Nephron (organoid): ENCODE measurements around the gene COPA.

ENCODE experiments used
- H3K27ac Mint-ChIP-seq, 3 experiments: 2 replicates each; pipeline ENCODE4 v1.8.0; 2020; ENCODE audit warnings: mixed read lengths in 3 of 3, mild to moderate bottlenecking in 2 of 3, moderate library complexity in 1 of 3
- H3K27me3 Mint-ChIP-seq: 2 replicates; pipeline ENCODE4 v1.8.0; 2021; ENCODE audit warnings: low read depth, mild to moderate bottlenecking, moderate library complexity, mixed read lengths
- H3K36me3 Mint-ChIP-seq: 2 replicates; pipeline ENCODE4 v1.8.0; 2020; ENCODE audit warnings: low read depth, mixed read lengths
- H3K4me1 Mint-ChIP-seq: 2 replicates; pipeline ENCODE4 v1.8.0; 2020; ENCODE audit warnings: mixed read lengths
- H3K4me3 Mint-ChIP-seq, 3 experiments: 2 replicates each; pipeline ENCODE4 v1.8.0; 2020; ENCODE audit warnings: mild to moderate bottlenecking in 3 of 3, mixed read lengths in 3 of 3, moderate library complexity in 2 of 3
- H3K9me3 Mint-ChIP-seq: 2 replicates; pipeline ENCODE4 v1.8.0; 2020; ENCODE audit warnings: mixed read lengths
- CTCF ChIP-seq, 3 experiments: fragments of 200-600 bp; sonication (generic); IDR thresholded peaks; one replicate each; pipeline ENCODE4 v1.5.0; 2021; ENCODE audit warnings: antibody characterized with exemption in 3 of 3; ENCODE audit not compliant: unreplicated experiment in 3 of 3

Gene COPA

GRCh38 chr1:160284220-160284781 lies 58.7 kb downstream of the COPA start:
- no peaks in the 10 kb centered on the region for H3K9me3 Mint-ChIP-seq
- H3K27ac Mint-ChIP-seq = peak overlapping the region; percentile 91 to 99 (median 99)
- H3K4me3 Mint-ChIP-seq = peak overlapping the region; percentile 98 to 99 (median 99)
- no peak for TF ChIP-seq CTCF (IDR thresholded peaks at IDR 0.05; ENCODE audit: unreplicated experiment in 3 of 3)
- peaks cover 43% of the 10 kb centered on the region for H3K36me3 Mint-ChIP-seq
- no peaks in the 10 kb centered on the region for H3K27me3 Mint-ChIP-seq
- peaks cover 24% of the 10 kb centered on the region for H3K4me1 Mint-ChIP-seq

GRCh38 chr1:160282807-160283206 lies 60.2 kb downstream of the COPA start:
- no peak for TF ChIP-seq CTCF (IDR thresholded peaks at IDR 0.05; ENCODE audit: unreplicated experiment in 3 of 3)
- peaks cover 24% of the 10 kb centered on the region for H3K4me1 Mint-ChIP-seq
- H3K9me3 Mint-ChIP-seq = no peaks in the 10 kb centered on the region
- H3K27me3 Mint-ChIP-seq = no peaks in the 10 kb centered on the region
- peak overlapping the region in 1 of 3 experiments; percentile 99 for H3K4me3 Mint-ChIP-seq
- peaks cover 44% of the 10 kb centered on the region for H3K36me3 Mint-ChIP-seq
- no peak overlapping the region for H3K27ac Mint-ChIP-seq

- Mint-ChIP-seq H3K4me1 (no peaks in the 10 kb centered on the region), H3K4me3 (no peak overlapping the region), H3K27ac (no peak overlapping the region), H3K9me3 (no peaks in the 10 kb centered on the region), H3K36me3 (peaks cover 53% of the 10 kb centered on the region), H3K27me3 (no peaks in the 10 kb centered on the region)
- TF ChIP-seq CTCF (IDR thresholded peaks at IDR 0.05; ENCODE audit: unreplicated experiment in 3 of 3) = no peak
Observed at GRCh38 chr1:160277987-160278386, 65.1 kb downstream of the COPA start.

GRCh38 chr1:160277330-160277729 lies 65.7 kb downstream of the COPA start:
- no peaks in the 10 kb centered on the region for H3K27me3 Mint-ChIP-seq
- no peak overlapping the region for H3K27ac Mint-ChIP-seq
- no peak for TF ChIP-seq CTCF (IDR thresholded peaks at IDR 0.05; ENCODE audit: unreplicated experiment in 3 of 3)
- no peak overlapping the region for H3K4me3 Mint-ChIP-seq
- peaks cover 48% of the 10 kb centered on the region for H3K36me3 Mint-ChIP-seq
- no peaks in the 10 kb centered on the region for H3K4me1 Mint-ChIP-seq
- no peaks in the 10 kb centered on the region for H3K9me3 Mint-ChIP-seq

GRCh38 chr1:160271025-160271424 lies 72.0 kb downstream of the COPA start:
- no peak overlapping the region for H3K27ac Mint-ChIP-seq
- TF ChIP-seq CTCF (IDR thresholded peaks at IDR 0.05; ENCODE audit: unreplicated experiment in 3 of 3) = no peak

GRCh38 chr1:160267284-160267991 lies 75.6 kb downstream of the COPA start:
- Mint-ChIP-seq H3K4me3 (no peak overlapping the region), H3K4me1 (no peaks in the 10 kb centered on the region), H3K36me3 (no peaks in the 10 kb centered on the region), H3K27ac (no peak overlapping the region), H3K9me3 (no peaks in the 10 kb centered on the region), H3K27me3 (peaks cover 7% of the 10 kb centered on the region)
- TF ChIP-seq CTCF (IDR thresholded peaks at IDR 0.05; ENCODE audit: unreplicated experiment in 3 of 3) = no peak

More at GRCh38 chr1:160271025-160271424, 72.0 kb downstream of the COPA start:
- H3K4me1 Mint-ChIP-seq = no peaks in the 10 kb centered on the region
- peaks cover under 1% of the 10 kb centered on the region for H3K36me3 Mint-ChIP-seq
- peaks cover 7% of the 10 kb centered on the region for H3K27me3 Mint-ChIP-seq
- H3K9me3 Mint-ChIP-seq = no peaks in the 10 kb centered on the region
- no peak overlapping the region for H3K4me3 Mint-ChIP-seq
